Measurements from ENCODE around the gene MYO1B.

- no peak for TF ChIP-seq CTCF (conservative IDR thresholded peaks at IDR 0.05)
- no peak for TF ChIP-seq ZFX (IDR thresholded peaks at IDR 0.05)
These were observed 16.3 kb upstream of the MYO1B start for GRCh38 chr2:191228861-191229260.
